IMR-90 (cell line): ENCODE results near the gene OR6K3.

Experiments used
- CEBPB ChIP-seq: IDR thresholded peaks from 2 replicates; pipeline ENCODE4 v1.6.1; 2012; ENCODE audit warnings: low read depth, low read length, improper control_type of control experiment
- CHD1 ChIP-seq: IDR thresholded peaks from 2 replicates; pipeline ENCODE4 v1.6.1; 2012; ENCODE audit warnings: low read depth, low read length, improper control_type of control experiment
- CTCF ChIP-seq: conservative IDR thresholded peaks from 2 replicates; pipeline ENCODE4 v1.5.1; 2012; ENCODE audit warnings: mild to moderate bottlenecking, low read depth, low read length, improper control_type of control experiment
- ELK1 ChIP-seq: fragments of 150-350 bp; IDR thresholded peaks from 2 replicates; pipeline ENCODE4 v1.6.1; 2016; ENCODE audit warnings: low read depth, mild to moderate bottlenecking, low read length, moderate library complexity, borderline replicate concordance
- MAFK ChIP-seq: IDR thresholded peaks from 2 replicates; pipeline ENCODE4 v1.6.1; 2012; ENCODE audit warnings: low read depth, low read length, improper control_type of control experiment
- MAZ ChIP-seq: IDR thresholded peaks from 2 replicates; pipeline ENCODE4 v1.6.1; 2012; ENCODE audit warnings: low read depth, mild to moderate bottlenecking, low read length, improper control_type of control experiment, moderate library complexity, borderline replicate concordance
- MXI1 ChIP-seq: IDR thresholded peaks from 2 replicates; pipeline ENCODE4 v1.6.1; 2012; ENCODE audit warnings: low read depth, mild to moderate bottlenecking, low read length, moderate library complexity, borderline replicate concordance
- NFE2L2 ChIP-seq: fragments of 150-350 bp; IDR thresholded peaks from 2 replicates; pipeline ENCODE4 v1.6.1; 2016; ENCODE audit warnings: low read depth, mild to moderate bottlenecking, low read length
- POLR2A ChIP-seq: IDR thresholded peaks from 2 replicates; pipeline ENCODE4 v1.6.1; 2012; ENCODE audit warnings: mild to moderate bottlenecking, low read depth, low read length
- RAD21 ChIP-seq: IDR thresholded peaks from 2 replicates; pipeline ENCODE4 v1.6.1; 2012; ENCODE audit warnings: low read length, improper control_type of control experiment
- RCOR1 ChIP-seq: IDR thresholded peaks from 2 replicates; pipeline ENCODE4 v1.6.1; 2012; ENCODE audit warnings: mild to moderate bottlenecking, low read length, improper control_type of control experiment; ENCODE audit not compliant: insufficient replicate concordance
- RFX5 ChIP-seq: IDR thresholded peaks from 2 replicates; pipeline ENCODE4 v1.8.0; 2012; ENCODE audit warnings: low read depth, mild to moderate bottlenecking, low read length, moderate library complexity
- SMC3 ChIP-seq: fragments of 150-350 bp; IDR thresholded peaks from 2 replicates; pipeline ENCODE4 v1.6.1; 2016; ENCODE audit warnings: low read depth, mild to moderate bottlenecking, antibody characterized with exemption, low read length, moderate library complexity
- USF2 ChIP-seq: fragments of 150-350 bp; IDR thresholded peaks from 2 replicates; pipeline ENCODE4 v1.6.1; 2017; ENCODE audit warnings: mild to moderate bottlenecking, antibody characterized with exemption, low read length, low read depth

- no peak for TF ChIP-seq CTCF
- TF ChIP-seq RAD21, result no peak
- no peak for TF ChIP-seq MXI1
- TF ChIP-seq MAFK, result no peak
- no peak for TF ChIP-seq RFX5
- TF ChIP-seq RCOR1, result no peak
- no peak for TF ChIP-seq CEBPB
- no peak for TF ChIP-seq SMC3
- no peak for TF ChIP-seq MAZ
- no peak for TF ChIP-seq POLR2A
- TF ChIP-seq CHD1, result no peak
- TF ChIP-seq USF2, result no peak
- TF ChIP-seq NFE2L2, result no peak
- TF ChIP-seq ELK1, result no peak
Measured at GRCh38 chr1:158732524-158732923, 12.0 kb upstream of the OR6K3 start.
